GM18511 (cell line): ENCODE data around the gene BRCC3.

Experiments
- ATAC-seq: cut with Tn5 transposase; IDR thresholded peaks from one replicate; pipeline ENCODE4 v1.9.1; 2021; ENCODE audit warnings: mild to moderate bottlenecking, moderate library complexity; ENCODE audit not compliant: unreplicated experiment

BRCC3 gene

GRCh38 chrX:155070975-155071693 is at the start of gene BRCC3, which contains the start of the genes CMC4 and MTCP1:
Gene BRCC3, plus strand, starts transcription at chrX:155071508. Its CDS starts 20 bp downstream, at chrX:155071528.
Gene CMC4, minus strand, starts transcription at chrX:155071136. Its CDS starts 7,113 bp downstream, at chrX:155064023.
Gene MTCP1, minus strand, starts transcription at chrX:155071136. Its CDS starts 5,126 bp downstream, at chrX:155066010.
- ATAC-seq: peak; percentile 87

DNA sequence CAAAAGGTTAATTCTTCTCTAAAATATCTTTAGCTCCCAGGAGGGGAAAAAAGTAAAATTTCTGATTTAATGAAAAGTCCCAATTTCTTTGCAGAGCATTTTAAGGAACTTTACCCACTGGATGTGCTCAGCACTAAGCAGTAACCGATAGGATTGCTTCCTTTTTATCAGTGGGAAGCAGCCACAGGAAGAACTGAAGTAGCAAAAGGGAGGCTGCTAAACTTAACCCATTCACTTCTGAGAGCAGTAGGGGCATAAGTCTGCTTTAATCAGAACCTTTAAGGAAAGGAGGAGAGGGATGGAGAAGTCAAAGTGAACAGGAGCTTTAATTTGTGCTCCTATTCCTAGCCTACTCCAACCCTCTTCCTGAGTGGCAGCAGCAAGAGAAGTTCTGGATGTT is 48.7 kb upstream of the BRCC3 start, which contains the start of gene F8:
Gene F8 (minus strand): TSS at position 139 of the 400 bp plus-strand sequence. CDS start 171 bp downstream, outside the sequence.
- no peak for ATAC-seq

DNA sequence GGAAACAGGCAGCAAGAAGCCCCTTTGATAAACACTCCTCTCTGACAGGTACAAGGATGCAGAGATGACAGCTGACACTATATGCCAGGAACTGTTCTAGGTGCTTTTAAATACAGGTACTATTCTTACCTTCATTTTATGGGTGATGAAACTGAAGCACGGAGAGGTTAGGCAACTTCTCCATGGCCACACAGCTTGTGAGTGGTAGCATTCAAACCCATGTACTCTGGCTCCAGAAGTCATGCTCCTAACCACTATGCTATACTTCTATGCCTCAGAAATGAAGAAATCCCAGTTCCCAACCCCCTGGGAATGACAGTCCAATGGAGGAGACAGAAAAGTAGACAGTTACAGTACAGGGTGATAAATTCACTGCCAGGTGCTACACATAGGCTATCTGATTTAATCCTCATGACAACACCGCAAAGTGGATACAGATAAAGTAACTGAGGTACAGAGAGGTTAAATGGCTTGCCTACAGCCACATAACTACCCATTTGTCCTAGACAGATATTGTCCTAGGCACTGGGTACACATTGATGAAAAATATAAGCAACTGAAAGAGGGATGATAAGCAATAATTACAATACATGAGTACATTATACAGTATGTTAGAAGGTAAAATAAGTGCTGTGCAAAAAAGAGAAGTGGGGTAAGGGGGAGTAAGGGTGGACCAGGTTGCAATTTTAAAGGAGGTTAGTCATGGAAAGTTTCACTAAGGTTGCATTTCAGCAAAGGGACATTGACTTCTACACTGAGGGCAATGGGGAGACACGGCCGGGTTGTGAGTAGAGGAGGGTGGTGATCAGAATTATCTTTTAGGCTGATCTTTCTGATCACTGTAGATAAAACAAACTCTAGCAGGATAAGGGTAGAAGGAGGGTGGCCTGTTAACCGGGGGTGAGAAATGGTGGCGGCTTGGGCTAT is 47.1 kb upstream of the BRCC3 start:
- ATAC-seq: no peak

GRCh38 chrX:155026420-155026726 is 44.9 kb upstream of the BRCC3 start:
- no peak for ATAC-seq

DNA sequence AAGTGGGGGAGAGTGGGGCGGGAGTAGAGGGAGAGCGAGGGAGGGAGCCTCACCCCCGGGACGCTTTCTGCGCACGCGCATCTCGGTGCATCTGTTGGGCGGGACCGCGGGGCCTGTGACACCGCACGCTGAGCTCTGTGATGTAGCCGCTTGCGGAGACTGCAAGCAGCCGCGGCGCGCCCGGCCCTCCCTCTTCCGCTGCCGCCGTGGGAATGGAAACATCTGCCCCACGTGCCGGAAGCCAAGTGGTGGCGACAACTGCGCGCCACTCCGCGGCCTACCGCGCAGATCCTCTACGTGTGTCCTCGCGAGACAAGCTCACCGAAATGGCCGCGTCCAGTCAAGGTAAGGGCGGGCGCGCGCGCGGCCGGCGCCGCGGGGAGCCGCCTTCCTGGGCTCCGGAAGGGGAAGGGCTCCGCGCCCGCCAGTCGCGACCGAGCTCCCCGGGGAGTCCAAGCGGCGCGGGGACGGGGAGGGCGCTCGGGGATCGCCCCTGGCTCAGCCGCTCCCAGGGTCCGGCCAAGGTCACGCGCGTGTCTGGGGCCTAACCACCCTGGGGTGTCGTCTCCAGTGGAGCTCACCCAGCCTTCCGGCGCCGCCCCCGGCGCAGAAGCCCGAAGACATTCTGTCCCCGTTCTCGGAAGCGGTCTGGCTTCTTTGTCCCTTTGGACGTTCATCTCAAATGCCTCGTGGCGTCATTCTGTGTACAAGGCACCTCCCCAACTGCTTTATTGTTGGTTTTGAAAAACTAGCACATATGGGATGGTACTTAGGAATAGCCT is 44.4 kb upstream of the BRCC3 start, which contains the start of gene FUNDC2:
Gene FUNDC2 (plus strand): TSS at position 118 of the 782 bp plus-strand sequence. CDS start 95 bp downstream, at position 213.
- ATAC-seq: peak; percentile 89

DNA sequence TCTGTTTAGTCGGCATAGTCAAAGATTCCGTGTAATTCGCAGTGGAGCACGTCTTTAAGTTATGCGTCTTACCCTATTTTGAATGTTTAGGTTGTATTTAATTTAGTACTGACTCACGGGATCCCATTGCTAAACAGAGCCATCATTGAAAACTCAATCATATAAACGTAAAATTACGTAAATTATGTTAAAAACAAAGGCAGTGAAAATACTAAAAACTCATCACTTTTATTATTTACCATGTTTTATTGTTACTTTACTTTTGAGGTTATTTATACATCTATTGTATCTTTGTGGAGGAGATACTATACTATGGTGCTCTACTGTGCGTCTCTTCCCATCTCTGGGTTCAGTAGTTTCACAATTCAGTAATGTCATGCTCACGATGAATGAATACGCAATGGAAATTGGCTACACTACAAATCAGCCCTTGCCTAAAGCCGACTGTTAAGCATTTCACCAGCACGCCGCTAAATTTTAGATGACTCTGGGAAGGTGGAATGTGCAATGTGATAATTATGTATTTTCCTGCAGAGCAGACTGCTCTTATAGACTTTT is 43.7 kb upstream of the BRCC3 start:
- no peak for ATAC-seq

GRCh38 chrX:155028129-155028528 is 43.2 kb upstream of the BRCC3 start:
- ATAC-seq: no peak

DNA sequence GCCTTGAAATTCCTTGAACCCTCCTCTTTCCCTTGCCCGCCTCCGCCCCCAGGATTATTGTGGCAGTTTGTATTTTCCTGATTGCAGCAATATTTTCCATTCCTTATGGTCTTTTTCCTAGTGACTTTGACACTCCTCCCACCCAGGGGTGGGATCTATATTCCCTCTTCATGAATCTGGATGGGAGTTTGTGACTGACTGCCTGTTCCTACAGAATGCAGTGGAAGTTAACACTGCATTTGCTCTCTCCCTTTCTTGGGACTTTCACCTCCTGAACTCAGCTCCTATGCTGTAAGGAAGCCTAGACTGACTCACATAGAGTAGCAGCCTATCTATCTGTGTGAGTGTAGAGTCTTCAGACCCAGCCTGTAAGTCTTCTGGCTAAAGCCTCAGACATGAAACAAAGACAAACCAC is 42.4 kb upstream of the BRCC3 start:
- ATAC-seq: no peak

GRCh38 chrX:155031657-155032056 is 39.7 kb upstream of the BRCC3 start:
- no peak for ATAC-seq

DNA sequence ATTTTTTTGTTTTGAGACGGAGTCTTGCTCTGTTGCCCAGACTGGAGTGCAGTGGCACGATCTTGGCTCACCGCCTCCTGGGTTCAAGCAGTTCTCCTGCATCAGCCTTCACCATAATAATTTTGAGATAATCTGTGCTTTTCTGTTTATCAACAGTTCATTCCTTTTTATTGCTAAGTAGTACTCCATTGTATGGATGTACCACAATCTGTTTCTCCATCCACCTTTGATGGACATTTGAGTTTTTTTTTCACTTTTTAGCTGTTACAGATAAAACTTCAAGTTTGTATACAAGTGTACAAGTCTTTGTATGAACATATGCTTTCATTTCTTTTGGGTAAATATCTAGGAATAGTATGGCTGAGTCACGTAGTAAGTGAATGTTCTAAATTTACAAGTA is 35.6 kb upstream of the BRCC3 start:
- ATAC-seq: no peak

GRCh38 chrX:155046129-155046810 is 25.0 kb upstream of the BRCC3 start:
- no peak for ATAC-seq

DNA sequence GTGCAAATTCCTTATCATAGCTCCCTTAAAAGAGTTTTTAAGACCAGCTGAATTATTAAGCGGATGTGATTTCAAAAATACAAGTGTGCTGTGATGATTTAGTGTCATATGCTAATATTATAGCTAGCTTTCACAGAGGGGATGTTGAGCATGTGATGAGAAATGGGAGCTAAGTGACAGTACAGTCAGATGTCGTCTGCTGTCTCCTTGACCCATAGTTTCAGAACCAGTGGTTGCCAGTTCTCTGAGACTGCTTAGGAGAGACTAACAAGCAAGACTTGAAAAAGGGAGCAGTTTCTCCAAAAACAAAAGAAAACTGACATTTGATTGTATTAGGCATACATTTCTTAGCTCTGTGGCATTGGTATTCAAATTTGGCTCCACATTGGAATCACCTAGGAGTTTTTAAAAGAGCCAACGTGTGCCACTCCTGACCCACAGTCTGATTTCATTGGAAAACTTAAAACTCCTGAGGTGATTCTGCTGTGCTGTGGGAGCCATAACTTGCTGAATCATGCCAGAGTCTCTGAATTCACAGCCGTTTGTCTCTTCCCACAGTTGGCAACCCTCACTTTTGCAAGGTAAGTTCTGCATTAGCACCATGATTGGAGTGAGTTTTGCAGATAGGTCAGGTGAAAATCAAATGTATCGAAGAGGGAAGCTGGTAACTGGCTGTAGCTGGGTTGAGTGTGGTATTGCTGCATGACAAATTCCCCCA is 24.3 kb upstream of the BRCC3 start:
- no peak for ATAC-seq

GRCh38 chrX:155048977-155049619 is 22.2 kb upstream of the BRCC3 start:
- ATAC-seq: no peak

DNA sequence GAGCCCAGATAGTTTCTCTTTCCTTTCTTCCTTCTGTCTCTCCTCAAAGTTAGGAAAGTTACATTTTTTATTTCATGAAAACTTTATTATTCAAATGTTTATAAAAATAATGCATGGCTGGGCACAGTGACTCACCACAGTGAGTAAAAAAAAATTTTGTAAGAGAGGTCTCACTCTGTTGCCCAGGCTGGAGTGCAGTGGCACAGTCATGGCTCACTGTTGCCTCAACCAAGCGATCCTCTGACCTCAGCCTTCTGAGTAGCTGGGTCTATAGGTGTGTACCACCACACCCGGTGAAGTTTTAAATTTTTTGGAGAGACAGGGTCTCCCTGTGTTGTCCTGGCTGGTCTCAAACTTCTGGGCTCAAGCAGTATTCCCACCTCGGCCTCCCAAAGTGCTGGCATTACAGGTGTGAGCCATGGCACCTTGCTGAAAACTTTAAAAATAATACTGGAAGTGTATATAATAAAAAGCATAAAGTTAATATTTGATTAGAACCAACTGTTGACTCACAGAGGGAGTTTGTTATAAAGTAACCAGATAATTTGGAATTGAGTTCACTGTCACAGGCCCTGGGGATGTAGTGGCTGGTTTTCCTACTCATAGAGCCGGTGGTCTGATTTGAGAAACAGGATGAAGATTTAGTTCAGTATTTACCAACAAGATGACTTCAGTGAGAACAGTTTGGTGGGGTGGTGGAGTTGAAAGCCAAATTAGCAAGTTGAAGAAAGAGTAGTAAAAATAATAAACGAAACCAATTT is 18.4 kb upstream of the BRCC3 start:
- no peak for ATAC-seq

DNA sequence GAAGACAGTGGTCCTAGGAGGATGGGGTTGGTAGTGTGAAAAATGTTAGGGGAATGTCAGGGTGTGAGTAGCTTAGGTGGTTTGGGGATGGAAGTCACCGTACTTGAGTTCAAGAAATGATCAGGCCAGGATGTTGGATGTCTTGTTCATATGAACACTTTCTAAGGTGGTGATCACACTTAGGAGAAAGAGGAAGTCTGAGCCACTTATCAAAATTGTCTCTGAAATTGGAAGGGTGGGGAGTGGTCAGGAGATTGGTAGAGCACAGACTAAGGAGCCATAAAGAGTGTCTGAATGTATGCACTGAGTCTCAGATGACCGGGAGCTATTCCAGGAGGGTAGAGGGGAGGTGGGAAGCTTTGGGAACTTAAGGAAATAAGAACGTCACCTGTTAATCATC is 17.7 kb upstream of the BRCC3 start:
- ATAC-seq: no peak

DNA sequence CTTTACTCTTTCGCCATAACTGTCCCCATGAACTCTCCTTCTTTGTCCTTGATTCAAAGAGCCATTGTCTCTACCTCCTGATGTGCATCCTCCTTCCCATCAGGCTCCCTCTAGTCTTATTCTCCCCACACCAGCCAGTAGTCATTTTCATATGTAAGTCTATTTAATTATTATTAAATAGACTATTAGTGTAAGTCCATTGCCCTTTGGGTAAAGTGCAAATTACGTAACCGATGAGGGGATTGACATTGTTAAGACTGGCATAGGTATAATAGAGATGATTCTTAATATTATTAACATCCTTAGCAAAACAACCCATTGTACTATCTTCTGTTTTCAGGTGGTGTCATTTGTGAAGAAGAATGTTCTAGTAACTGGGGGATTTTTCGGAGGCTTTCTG is 17.1 kb upstream of the BRCC3 start:
- no peak for ATAC-seq

- ATAC-seq: no peak
Measured at GRCh38 chrX:155055494-155055893, 15.8 kb upstream of the BRCC3 start.

DNA sequence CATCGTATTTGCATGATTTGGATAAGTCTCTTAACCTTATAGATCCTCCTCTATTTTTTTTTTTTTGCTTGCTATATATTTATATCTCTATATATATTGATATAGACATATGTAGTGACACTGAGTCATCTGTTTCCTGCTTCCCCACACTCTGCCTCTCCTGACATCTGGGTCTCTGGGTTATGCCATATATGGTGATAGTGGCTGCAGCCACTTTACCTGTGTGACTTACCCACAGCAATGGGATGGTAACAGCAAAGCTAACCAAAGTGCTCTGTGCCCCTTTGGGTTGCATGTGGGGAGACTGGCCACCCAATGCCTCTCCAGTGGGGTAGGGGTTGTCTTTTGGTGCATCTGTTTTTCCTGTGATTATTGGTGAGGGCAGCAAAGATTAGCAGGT is 14.8 kb upstream of the BRCC3 start:
- ATAC-seq: no peak
